ENCODE results near the gene SNED1. TPM values are rescaled to one million over a fixed set of nuclear protein-coding genes. Genes with fewer than 3 reads are reported as not detected.

The SNED1 gene
- total and polyA plus RNA-seq, 2 donors (not counting 1 experiment from before 2014, with no cell fraction given), result 27.2 to 39.5 TPM

DNA sequence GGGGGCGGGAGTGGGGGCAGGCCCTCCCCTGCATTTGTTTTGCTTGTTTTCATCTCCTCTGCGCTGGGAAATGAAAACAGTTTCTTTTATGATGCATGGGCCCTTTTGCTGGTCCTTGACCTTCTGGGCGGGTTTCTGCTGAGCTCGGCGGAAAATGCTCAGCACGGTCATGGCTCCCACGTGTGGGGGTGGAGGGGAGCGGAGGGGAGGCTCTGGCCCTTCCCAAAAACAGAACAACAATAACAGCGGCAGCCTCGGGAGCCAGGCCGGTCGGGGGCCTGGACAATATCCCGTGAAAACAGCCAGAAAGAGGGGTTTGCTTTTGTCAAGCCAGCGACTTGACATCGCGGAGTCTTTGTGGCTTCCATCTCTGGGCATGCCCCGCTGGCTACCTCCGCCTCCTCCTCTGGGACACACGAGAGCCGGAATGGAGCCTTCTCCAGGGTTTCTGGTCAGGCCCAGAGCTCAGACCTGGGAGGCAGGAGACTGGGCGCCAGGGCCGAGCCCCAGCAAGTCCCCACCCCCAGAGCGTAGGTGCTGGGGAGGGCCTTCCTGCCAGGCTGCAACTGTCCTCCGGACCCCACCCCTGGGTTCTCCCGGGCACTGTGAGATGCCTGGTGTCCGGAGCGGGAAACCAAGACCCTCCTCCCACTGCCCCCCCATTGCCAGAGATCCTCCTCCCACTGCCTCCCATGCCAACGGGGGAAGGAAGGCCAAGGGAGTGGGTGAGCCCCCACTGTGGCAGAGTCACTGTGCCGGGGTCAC is 35.9 kb upstream of the SNED1 start:
- H3K9ac ChIP-seq (ENCODE audit: insufficient read depth, low read length), result peak overlapping the region; percentile 7
- peak overlapping the region; percentile 65 for H2AFZ ChIP-seq (ENCODE audit: low read length)
- H3K4me1 ChIP-seq (ENCODE audit: control insufficient read depth, extremely low read depth, insufficient read depth, low read length), result peaks cover 21% of the 10 kb centered on the region
- TF ChIP-seq CTCF (conservative IDR thresholded peaks at IDR 0.05 in 1 of 2, IDR thresholded peaks at IDR 0.05 in 1 of 2; ENCODE audit: low read depth in 1 of 2, low read length in 2 of 2) (no peak), EZH2 (IDR thresholded peaks at IDR 0.05; ENCODE audit: low read length, missing control alignments) (no peak)
- H3K79me2 ChIP-seq (ENCODE audit: control insufficient read depth, insufficient read depth, low read length), result no peaks in the 10 kb centered on the region
- no peaks in the 10 kb centered on the region for H3K36me3 ChIP-seq (ENCODE audit: control insufficient read depth, insufficient read depth, low read length)
- no peaks in the 10 kb centered on the region for H3K9me3 ChIP-seq (ENCODE audit: control insufficient read depth, insufficient read depth, low read depth, low read length)
- no peaks in the 10 kb centered on the region for H4K20me1 ChIP-seq (ENCODE audit: control insufficient read depth, extremely low read depth, insufficient read depth, low read length)
- peak overlapping the region; percentile 59 for H3K4me2 ChIP-seq (ENCODE audit: extremely low read depth, insufficient read depth, low read length)
- peak overlapping the region; percentile 14 for H3K27ac ChIP-seq (ENCODE audit: insufficient read depth, low read length)
- H3K4me3 ChIP-seq (replicated peaks in 1 of 4; ENCODE audit: control extremely low read depth in 1 of 4, insufficient read depth in 1 of 4, low read depth in 3 of 4, low read length in 4 of 4), result no peak overlapping the region
- no peaks in the 10 kb centered on the region for H3K27me3 ChIP-seq (ENCODE audit: control insufficient read depth, insufficient read depth, low read length)
- peak in 1 of 2 donors; percentile 95 for DNase-seq (ENCODE audit: low read depth in 2 of 2)

DNA sequence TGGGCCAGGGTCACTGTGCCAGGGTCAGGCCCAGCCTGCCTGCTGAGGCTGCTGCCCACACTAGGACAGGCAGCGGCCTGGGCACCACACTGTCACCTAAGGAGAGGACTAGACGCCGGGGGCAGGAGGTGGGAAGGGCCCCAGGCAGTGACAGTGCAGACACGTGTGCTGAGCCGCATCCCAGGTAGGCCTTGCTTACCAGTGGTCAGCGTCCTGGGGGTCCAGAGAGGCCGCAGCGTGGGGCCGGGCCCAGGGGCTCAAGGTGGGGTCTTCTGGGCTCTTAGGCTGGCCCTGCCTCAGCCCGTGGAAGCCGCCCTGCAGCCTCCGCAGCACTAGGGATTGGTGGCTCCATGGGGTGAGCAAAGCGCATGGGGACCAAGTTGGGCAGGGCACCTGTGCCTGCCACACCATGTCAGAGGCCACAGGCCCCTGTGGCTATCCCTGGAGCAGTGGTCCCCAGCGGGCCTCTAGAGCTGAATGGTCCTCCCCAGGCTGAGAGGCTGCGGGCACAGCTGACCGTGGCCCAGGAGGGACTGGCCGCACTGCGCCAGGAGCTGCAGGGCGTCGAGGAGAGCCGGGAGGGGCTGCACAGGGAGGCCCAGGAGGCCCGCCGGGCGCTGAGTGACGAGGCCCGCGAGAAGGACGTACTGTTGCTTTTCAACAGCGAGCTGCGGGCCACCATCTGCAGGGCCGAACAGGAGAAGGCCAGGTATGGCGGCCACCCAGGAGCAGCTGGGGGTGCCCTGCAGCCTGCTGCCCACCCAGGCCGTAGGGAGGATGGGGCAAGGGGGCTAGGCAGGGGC is 35.2 kb upstream of the SNED1 start:
- H4K20me1 ChIP-seq (ENCODE audit: control insufficient read depth, extremely low read depth, insufficient read depth, low read length), result no peaks in the 10 kb centered on the region
- H3K27ac ChIP-seq (ENCODE audit: insufficient read depth, low read length), result no peak overlapping the region
- H2AFZ ChIP-seq (ENCODE audit: low read length), result no peak overlapping the region
- H3K27me3 ChIP-seq (ENCODE audit: control insufficient read depth, insufficient read depth, low read length), result no peaks in the 10 kb centered on the region
- no peak overlapping the region for H3K9ac ChIP-seq (ENCODE audit: insufficient read depth, low read length)
- no peak overlapping the region for H3K4me2 ChIP-seq (ENCODE audit: extremely low read depth, insufficient read depth, low read length)
- no peak for TF ChIP-seq CTCF (conservative IDR thresholded peaks at IDR 0.05 in 1 of 2, IDR thresholded peaks at IDR 0.05 in 1 of 2; ENCODE audit: low read depth in 1 of 2, low read length in 2 of 2)
- no peaks in the 10 kb centered on the region for H3K79me2 ChIP-seq (ENCODE audit: control insufficient read depth, insufficient read depth, low read length)
- peaks cover 21% of the 10 kb centered on the region for H3K4me1 ChIP-seq (ENCODE audit: control insufficient read depth, extremely low read depth, insufficient read depth, low read length)
- no peak overlapping the region for H3K4me3 ChIP-seq (replicated peaks in 1 of 4; ENCODE audit: control extremely low read depth in 1 of 4, insufficient read depth in 1 of 4, low read depth in 3 of 4, low read length in 4 of 4)
- H3K9me3 ChIP-seq (ENCODE audit: control insufficient read depth, insufficient read depth, low read depth, low read length), result no peaks in the 10 kb centered on the region
- no peaks in the 10 kb centered on the region for H3K36me3 ChIP-seq (ENCODE audit: control insufficient read depth, insufficient read depth, low read length)
- DNase-seq (ENCODE audit: low read depth in 2 of 2), result no peak

DNA sequence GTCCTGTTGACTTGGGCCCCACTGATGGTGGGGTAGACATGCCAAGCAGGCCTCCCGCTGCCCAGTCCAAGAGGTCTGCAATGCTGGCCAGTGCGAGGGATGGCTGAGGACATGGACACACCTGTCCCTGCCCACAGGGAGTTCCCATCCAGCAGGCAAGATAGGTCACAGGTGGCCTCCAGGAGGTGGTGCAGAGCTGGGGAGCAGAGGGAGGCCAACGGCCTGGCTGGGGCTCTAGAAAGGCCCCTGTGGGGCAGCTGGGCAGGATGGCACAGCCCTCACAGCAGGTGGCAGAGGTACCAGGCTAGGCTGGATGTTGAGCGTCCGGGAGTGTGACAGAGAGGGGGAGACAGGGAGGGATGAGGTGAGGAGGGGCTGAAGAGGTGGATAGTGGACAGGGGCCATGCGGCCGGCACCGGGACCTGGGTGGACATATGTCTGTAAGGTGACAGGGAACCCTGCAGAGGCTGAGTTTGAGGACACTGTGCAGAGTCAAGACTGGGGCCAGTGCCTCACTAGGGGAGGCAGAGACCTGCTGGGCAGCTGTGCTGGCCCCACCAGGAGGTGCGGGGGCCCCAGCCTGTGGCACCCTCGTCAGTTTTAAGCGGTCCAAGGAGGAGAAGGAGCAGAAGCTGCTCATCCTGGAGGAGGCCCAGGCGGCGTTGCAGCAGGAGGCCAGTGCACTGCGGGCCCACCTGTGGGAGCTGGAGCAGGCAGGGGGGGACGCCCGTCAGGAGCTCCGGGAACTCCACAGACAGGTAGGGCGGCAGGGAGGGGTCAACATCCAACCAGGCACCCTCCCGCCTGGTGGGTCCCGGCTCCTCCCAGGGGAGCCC is 34.3 kb upstream of the SNED1 start:
- no peak overlapping the region for H3K4me3 ChIP-seq (replicated peaks in 1 of 4; ENCODE audit: control extremely low read depth in 1 of 4, insufficient read depth in 1 of 4, low read depth in 3 of 4, low read length in 4 of 4)
- H3K4me2 ChIP-seq (ENCODE audit: extremely low read depth, insufficient read depth, low read length), result no peak overlapping the region
- no peak overlapping the region for H3K27ac ChIP-seq (ENCODE audit: insufficient read depth, low read length)
- H2AFZ ChIP-seq (ENCODE audit: low read length), result no peak overlapping the region
- peaks cover 21% of the 10 kb centered on the region for H3K4me1 ChIP-seq (ENCODE audit: control insufficient read depth, extremely low read depth, insufficient read depth, low read length)
- no peaks in the 10 kb centered on the region for H3K9me3 ChIP-seq (ENCODE audit: control insufficient read depth, insufficient read depth, low read depth, low read length)
- TF ChIP-seq EZH2 (IDR thresholded peaks at IDR 0.05; ENCODE audit: low read length, missing control alignments), result no peak
- no peak for TF ChIP-seq CTCF (conservative IDR thresholded peaks at IDR 0.05 in 1 of 2, IDR thresholded peaks at IDR 0.05 in 1 of 2; ENCODE audit: low read depth in 1 of 2, low read length in 2 of 2)
- no peaks in the 10 kb centered on the region for H3K27me3 ChIP-seq (ENCODE audit: control insufficient read depth, insufficient read depth, low read length)
- DNase-seq (ENCODE audit: low read depth in 2 of 2), result no peak
- H3K79me2 ChIP-seq (ENCODE audit: control insufficient read depth, insufficient read depth, low read length), result no peaks in the 10 kb centered on the region
- H3K36me3 ChIP-seq (ENCODE audit: control insufficient read depth, insufficient read depth, low read length), result no peaks in the 10 kb centered on the region
- no peak overlapping the region for H3K9ac ChIP-seq (ENCODE audit: insufficient read depth, low read length)
- H4K20me1 ChIP-seq (ENCODE audit: control insufficient read depth, extremely low read depth, insufficient read depth, low read length), result no peaks in the 10 kb centered on the region
